Heart left ventricle (tissue), 16 donors: Measurements from ENCODE around the gene ACAP1. TPM values are rescaled to one million over a fixed set of nuclear protein-coding genes. Genes with fewer than 3 reads are reported as not detected.

Experiments used
- ATAC-seq, 4 donors: fragments of 200-7000 bp; cut with Tn5 transposase; one replicate each; pipeline ENCODE4 v1.9.1; 2020 to 2022; ENCODE audit warnings: moderate library complexity in 4 of 4, mild to moderate bottlenecking in 3 of 4, moderate number of reproducible peaks in 1 of 4
- DNase-seq, 5 donors: peaks; one replicate each; pipeline ENCODE4 v3.0.0-alpha.2; 2020
- H3K27ac ChIP-seq, 12 donors: fragments of 200-600 bp; sonication (generic) in 4 of 12; one replicate each; pipeline versions ENCODE4 v1.5.0 to v1.8.0; 2016 to 2022; ENCODE audit warnings: mild to moderate bottlenecking in 2 of 12
- H3K27me3 ChIP-seq, 9 donors: fragments of 200-600 bp; sonication (generic) in 2 of 9; one replicate each; pipeline versions ENCODE4 v1.5.1 to v1.8.0; 2016 to 2022; ENCODE audit warnings: mild to moderate bottlenecking in 3 of 9
- H3K36me3 ChIP-seq, 9 donors: fragments of 200-600 bp; sonication (generic) in 2 of 9; one replicate each; pipeline versions ENCODE4 v1.5.0 to v1.8.0; 2018 to 2022; ENCODE audit warnings: mild to moderate bottlenecking in 2 of 9
- H3K4me1 ChIP-seq, 12 donors: fragments of 200-600 bp; sonication (generic) in 4 of 12; one replicate each; pipeline versions ENCODE4 v1.5.0 to v1.8.0; 2016 to 2022; ENCODE audit warnings: mild to moderate bottlenecking in 3 of 12
- H3K4me3 ChIP-seq, 12 donors: fragments of 200-600 bp; sonication (generic) in 4 of 12; one replicate each; pipeline versions ENCODE4 v1.5.0 to v1.8.0; 2017 to 2022; ENCODE audit warnings: mild to moderate bottlenecking in 9 of 12, moderate library complexity in 4 of 12
- H3K9me3 ChIP-seq, 12 donors: fragments of 200-600 bp; sonication (generic) in 4 of 12; one replicate each; pipeline versions ENCODE4 v1.5.0 to v1.8.0; 2016 to 2022; ENCODE audit warnings: mild to moderate bottlenecking in 1 of 12
- CTCF ChIP-seq, 12 donors: fragments of 200-600 bp; sonication (generic) in 4 of 12; IDR thresholded peaks; one replicate each; pipeline versions ENCODE4 v1.5.0 to v1.8.0; 2018 to 2022; ENCODE audit warnings: antibody characterized with exemption in 12 of 12, mild to moderate bottlenecking in 5 of 12
- POLR2A ChIP-seq, 2 donors: fragments of 450-650 bp; IDR thresholded peaks; one replicate each; pipeline ENCODE4 v1.6.1; 2017; ENCODE audit warnings: antibody characterized with exemption in 2 of 2, mild to moderate bottlenecking in 2 of 2, moderate library complexity in 2 of 2
- WGBS, 4 donors: extraction: QIAGEN DNeasy Blood & Tissue Kit in 2 of 4; methylation state at CpG; one replicate each; pipeline versions ENCODE4 v1.1.5 to v1.1.7; 2013 to 2018; 5-methylcytosine and 5-hydroxymethylcytosine counted together
- intact Hi-C, 10 donors: fragments of 100-400 bp; cut with DNase I; formaldehyde crosslinking; loops; one replicate each; pipeline versions ENCODE4 v1.11.1 to v1.14.2; 2022
- polyA plus RNA-seq, 2 donors: library from polyadenylated mRNA; stranded (reverse); fragments of 200-250 nt; gene quantifications; one replicate each; pipeline ENCODE4 v1.2.3, GENCODE V29; 2013
- total RNA-seq, 9 donors: library from RNA; depleted of rRNA in 2 of 9; stranded (reverse); fragments of >200 nt in 2 of 9; fragmentation: NEBNext Ultra II Directional in 3 of 9; extraction: Animal tissue kit (Norgen Biotek cat#: 25700) in 3 of 9; gene quantifications; one replicate each; pipeline versions ENCODE4 v1.1.0 to v1.2.4, GENCODE V29; 2016 to 2023
- donor health status: ischemic (EF 13 %, LVEDD 7.1; RV severe dilation, severe dysfunction).
- donor health status: healthy with polysubstance abuse.
- donor health status: DM: no; HTN: yes; CAD: no.
- donor health status: DM: no; HTN: no; CAD: no.
- donor health status: ischemic (EF 25% LVEDD 6.9; RV normal size, moderate dysfunction).
- donor health status: ischemic (EF 25% LVEDD 5.7; RV mildly dilated, moderate dysfunction).
- donor health status: healthy.
- donor health status: DM: yes; HTN: yes; CAD: no.
- donor health status: ischemic (EF 35%, LVEDD 5.7; RV mildly dilated, moderate dysfunction).
- donor health status: nonischemic (EF 11% LVEDD 7.7; RV severe dilation, severe dysfunction).
- donor health status: DM: yes; HTN: yes; CAD: no.
- donor health status: PGD.
- donor health status: ischemic (EF 29% LVEDD 5.4; RV normal size, mild dysfunction).
- donor health status: nonischemic (EF 23%, LVEDD 6.1; RV moderate dilation, normal function).

ACAP1 gene
- total and polyA plus RNA-seq, 11 donors: 0.88 to 24.2 (median 9.0) TPM

GRCh38 chr17:7296189-7296861 is 40.0 kb upstream of the ACAP1 start:
- TF ChIP-seq POLR2A (IDR thresholded peaks at IDR 0.05): peak in 1 of 2 donors; percentile 38
- peak; percentile 87 to 98 (median 95) for TF ChIP-seq CTCF (IDR thresholded peaks at IDR 0.05)
- Histone ChIP-seq H3K4me3 (peak overlapping the region in 9 of 12 donors; percentile 5 to 37 (median 26)), H3K27me3 (peaks cover 0 to 49% (median 29%) of the 10 kb centered on the region in 9 donors), H3K9me3 (no peaks in the 10 kb centered on the region), H3K27ac (peak overlapping the region; percentile 11 to 85 (median 72)), H3K4me1 (peaks cover 2 to 56% (median 39%) of the 10 kb centered on the region in 12 donors), H3K36me3 (no peaks in the 10 kb centered on the region)
- DNase-seq: peak; percentile 86 to 93 (median 90)
- WGBS, 4 donors: 2 to 4% (median 2%) methylated on average over 18 to 51 of the region's 51 CpGs
- intact Hi-C loops: loop anchor here (1.0 to 10.0 kb wide), 6 partner anchors 15 to 252 kb away; partner anchors contain the start of genes SLC2A4 (in 2 of the 10) and SLC16A11 (in 1 of the 10)
- ATAC-seq: peak; percentile 73 to 86 (median 78)

GRCh38 chr17:7304179-7304578 is 32.1 kb upstream of the ACAP1 start:
- TF ChIP-seq POLR2A (IDR thresholded peaks at IDR 0.05) (no peak), CTCF (IDR thresholded peaks at IDR 0.05) (no peak)
- Histone ChIP-seq H3K4me3 (no peak overlapping the region), H3K9me3 (no peaks in the 10 kb centered on the region), H3K36me3 (peaks cover 0 to under 1% (median 0%) of the 10 kb centered on the region in 9 donors), H3K4me1 (peaks cover 0 to 17% (median 11%) of the 10 kb centered on the region in 12 donors), H3K27ac (no peak overlapping the region), H3K27me3 (no peaks in the 10 kb centered on the region)
- ATAC-seq (no peak), DNase-seq (no peak)
- WGBS, 4 donors: 95 to 97% (median 96%) methylated on average over 7 of the region's 7 CpGs
- intact Hi-C loops: loop anchor here in 2 of 10 donors (5.0 kb wide), 2 partner anchors 47 to 257 kb away; no protein-coding TSS in a partner anchor

DNA sequence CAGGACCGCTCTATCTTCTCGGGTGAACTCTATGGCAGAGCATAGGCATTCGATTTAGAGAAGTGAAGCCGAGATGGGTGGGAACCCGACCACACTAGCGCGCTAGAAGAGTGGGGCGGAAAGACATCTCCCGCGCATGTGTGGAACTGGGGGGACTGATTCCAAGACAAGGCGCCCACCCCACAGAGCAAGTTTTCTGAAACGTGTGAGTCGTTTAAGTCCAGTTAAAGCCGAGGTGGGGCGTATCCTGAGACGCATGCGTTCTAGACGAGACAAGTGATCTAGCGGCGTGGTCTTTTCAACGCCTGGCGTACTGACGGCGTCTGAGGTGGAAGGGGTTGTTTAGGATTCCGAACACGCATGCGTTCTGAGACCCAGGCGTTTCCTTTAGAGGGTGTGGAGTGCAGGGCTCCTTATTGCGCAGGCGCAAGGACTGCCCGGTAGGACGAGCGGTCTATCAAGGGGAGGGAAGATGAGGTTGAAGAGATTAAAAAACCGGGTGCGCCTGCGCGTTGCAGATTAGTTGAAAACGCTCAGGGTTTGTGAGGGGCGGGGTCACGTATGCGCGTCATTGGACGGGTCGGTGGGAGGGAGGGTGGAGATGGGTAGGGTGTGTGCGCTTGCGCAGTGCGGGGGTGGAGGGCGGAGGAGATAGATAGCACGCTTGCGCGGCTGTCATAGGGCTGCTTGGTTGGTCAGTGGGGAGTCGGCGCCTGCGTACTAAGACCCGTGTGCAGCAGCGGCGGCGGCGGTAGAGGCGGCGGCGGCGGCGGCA is 29.2 kb upstream of the ACAP1 start, which contains the start of gene EIF5A:
EIF5A (plus strand) TSS at position 718 of the 775 bp plus-strand sequence. CDS start 2,008 bp downstream, outside the sequence.
- intact Hi-C loops: loop anchor here in 5 of 10 donors (1.0 to 5.0 kb wide), 6 partner anchors 54 to 380 kb away; partner anchors contain the start of genes ELP5 (in 3 of the 5), ACADVL (in 1 of the 5), CTDNEP1 (in 1 of the 5) and DLG4 (in 1 of the 5)

More for the DNA sequence above, 29.2 kb upstream of the ACAP1 start, which contains the start of gene EIF5A:
- Histone ChIP-seq H3K9me3 (no peaks in the 10 kb centered on the region), H3K36me3 (peaks cover 0 to 30% (median 26%) of the 10 kb centered on the region in 9 donors), H3K27ac (peak within 1 kb of the TSS; percentile 85 to 100 (median 97)), H3K4me3 (peak within 1 kb of the TSS; percentile 69 to 98 (median 92)), H3K27me3 (no peaks in the 10 kb centered on the region), H3K4me1 (peaks cover 4 to 39% (median 28%) of the 10 kb centered on the region in 12 donors)
- TF ChIP-seq CTCF (IDR thresholded peaks at IDR 0.05) (no peak), POLR2A (IDR thresholded peaks at IDR 0.05) (peak in 1 of 2 donors; percentile 78)
- peak; percentile 100 for DNase-seq
- WGBS, 4 donors: 0 to 1% (median 0%) methylated on average over 63 to 64 of the region's 64 CpGs
- peak; percentile 91 to 97 (median 95) for ATAC-seq
